H1 (cell line): ENCODE measurements around the gene CDK5RAP2. TPM values are rescaled to one million over a fixed set of nuclear protein-coding genes. Genes with fewer than 3 reads are reported as not detected.

ENCODE experiments used
- CTCF ChIA-PET: fragments of 300-600 bp; sonication (Branson Sonifier 250); formaldehyde crosslinking; loops from one replicate; lab custom pipeline; 2021; ENCODE audit not compliant: partially characterized antibody; lab: Charles Lee
- POLR2A ChIA-PET: fragments of 300-600 bp; sonication (Branson Sonifier 250); formaldehyde crosslinking; loops from one replicate; lab custom pipeline; 2021; ENCODE audit warnings: inconsistent platforms; ENCODE audit not compliant: partially characterized antibody; lab: Charles Lee
- DNase-seq, 2 experiments: peaks; one replicate each; pipeline versions ENCODE4 v3.0.0 to v3.0.0-alpha.2; 2010 to 2022; ENCODE audit warnings: low spot score in 2 of 2, low read depth in 1 of 2, mixed read lengths in 1 of 2
- FAIRE-seq: peaks from 2 replicates; lab custom pipeline; 2011; peaks lifted over from hg19 to GRCh38; lab: Jason Lieb, UNC
- H2AFZ ChIP-seq: 2 replicates; pipeline ENCODE4 v1.8.1; 2012; ENCODE audit warnings: low read length, inconsistent platforms
- H2AK5ac ChIP-seq: 2 replicates; pipeline ENCODE4 v1.6.1; 2013; ENCODE audit warnings: low read depth, low read length
- H2BK120ac ChIP-seq: replicated peaks from 2 replicates; pipeline ENCODE3; 2013; ENCODE audit warnings: low read depth, low read length, inconsistent platforms
- H2BK12ac ChIP-seq: 2 replicates; pipeline ENCODE4 v1.6.1; 2013; ENCODE audit warnings: low read depth, low read length
- H2BK15ac ChIP-seq: 2 replicates; pipeline ENCODE4 v1.6.1; 2013; ENCODE audit warnings: low read length
- H2BK20ac ChIP-seq: 2 replicates; pipeline ENCODE4 v1.6.1; 2013; ENCODE audit warnings: low read length
- H2BK5ac ChIP-seq: 2 replicates; pipeline ENCODE4 v1.6.1; 2013; ENCODE audit warnings: low read depth, low read length
- H3K14ac ChIP-seq: 2 replicates; pipeline ENCODE4 v1.6.1; 2013; ENCODE audit warnings: inconsistent platforms; ENCODE audit not compliant: insufficient read length
- H3K18ac ChIP-seq: 2 replicates; pipeline ENCODE4 v1.6.1; 2013; ENCODE audit warnings: low read length; ENCODE audit errors: extremely low read depth
- H3K23ac ChIP-seq: 2 replicates; pipeline ENCODE4 v1.6.1; 2013; ENCODE audit warnings: inconsistent platforms; ENCODE audit not compliant: insufficient read length
- H3K23me2 ChIP-seq: 2 replicates; pipeline ENCODE4 v1.6.1; 2013; ENCODE audit warnings: low read depth, low read length
- H3K27ac ChIP-seq: 2 replicates; pipeline ENCODE4 v1.6.1; 2011; ENCODE audit warnings: low read depth, low read length, inconsistent platforms
- H3K27me3 ChIP-seq, 4 experiments: replicated peaks in 1 of 4; 1 replicate in 1 of 4; 2 replicates in 3 of 4; pipeline versions ENCODE4 v1.6.1 to v1.8.1; 2011 to 2013; ENCODE audit warnings: low read length in 3 of 4, mild to moderate bottlenecking in 3 of 4, inconsistent platforms in 2 of 4, mixed read lengths in 2 of 4, moderate library complexity in 1 of 4; ENCODE audit not compliant: control insufficient read depth in 3 of 4, insufficient read depth in 3 of 4; ENCODE audit errors: extremely low read depth in 1 of 4
- H3K36me3 ChIP-seq, 4 experiments: 2 replicates each; pipeline versions ENCODE4 v1.6.1 to v1.8.1; 2011 to 2013; ENCODE audit warnings: mild to moderate bottlenecking in 4 of 4, low read length in 3 of 4, moderate library complexity in 2 of 4, control low read depth in 1 of 4, inconsistent platforms in 1 of 4; ENCODE audit not compliant: insufficient read depth in 4 of 4, control insufficient read depth in 2 of 4
- H3K4ac ChIP-seq: replicated peaks from 2 replicates; pipeline ENCODE3; 2013; ENCODE audit warnings: low read length, low read depth, mixed read lengths, inconsistent platforms; ENCODE audit not compliant: insufficient read length
- H3K4me1 ChIP-seq, 4 experiments: replicated peaks in 1 of 4; 1 replicate in 1 of 4; 2 replicates in 3 of 4; pipeline versions ENCODE4 v1.6.1 to v1.8.1; 2011 to 2013; ENCODE audit warnings: low read length in 3 of 4, inconsistent platforms in 2 of 4, mixed read lengths in 1 of 4; ENCODE audit not compliant: insufficient read depth in 4 of 4, control insufficient read depth in 3 of 4
- H3K4me2 ChIP-seq, 2 experiments: 2 replicates each; pipeline versions ENCODE4 v1.6.1 to v1.8.1; 2011 to 2013; ENCODE audit warnings: low read depth in 2 of 2, low read length in 2 of 2, control low read depth in 1 of 2, inconsistent platforms in 1 of 2, mild to moderate bottlenecking in 1 of 2; ENCODE audit not compliant: insufficient read depth in 1 of 2
- H3K4me3 ChIP-seq, 4 experiments: fragments of 200-600, 300-600 bp in 1 of 4; sonication (generic), shearing (Covaris generic), sonication (Bioruptor Twin) in 1 of 4; 2 replicates each; pipeline versions ENCODE4 v1.5.1 to v1.8.1; 2011 to 2016; ENCODE audit warnings: low read length in 4 of 4, low read depth in 3 of 4, control low read depth in 2 of 4, inconsistent platforms in 2 of 4, mild to moderate bottlenecking in 2 of 4, mixed read lengths in 1 of 4, moderate library complexity in 1 of 4; ENCODE audit not compliant: insufficient read depth in 2 of 4; ENCODE audit errors: extremely low read depth in 1 of 4
- H3K56ac ChIP-seq: replicated peaks from 2 replicates; pipeline ENCODE3; 2013; ENCODE audit warnings: low read depth, mild to moderate bottlenecking, mixed read lengths, low read length, inconsistent platforms; ENCODE audit not compliant: insufficient read length
- H3K79me1 ChIP-seq: 2 replicates; pipeline ENCODE4 v1.6.1; 2013; ENCODE audit warnings: low read depth, low read length, control low read depth
- H3K79me2 ChIP-seq, 2 experiments: 2 replicates each; pipeline versions ENCODE4 v1.6.1 to v1.8.1; 2012 to 2013; ENCODE audit warnings: low read length in 2 of 2, mild to moderate bottlenecking in 2 of 2, inconsistent platforms in 1 of 2; ENCODE audit not compliant: insufficient read depth in 2 of 2, control insufficient read depth in 1 of 2
- H3K9ac ChIP-seq, 4 experiments: replicated peaks in 1 of 4; 1 replicate in 1 of 4; 2 replicates in 3 of 4; pipeline versions ENCODE4 v1.6.1 to v1.8.1; 2011 to 2013; ENCODE audit warnings: low read depth in 3 of 4, low read length in 3 of 4, control low read depth in 2 of 4, mild to moderate bottlenecking in 2 of 4, moderate library complexity in 2 of 4, inconsistent platforms in 1 of 4; ENCODE audit errors: extremely low read depth in 1 of 4
- H3K9me3 ChIP-seq, 2 experiments: 2 replicates each; pipeline versions ENCODE4 v1.6.1 to v1.8.1; 2012 to 2013; ENCODE audit warnings: mild to moderate bottlenecking in 2 of 2, moderate library complexity in 2 of 2, control low read depth in 1 of 2, inconsistent platforms in 1 of 2, low read depth in 1 of 2, low read length in 1 of 2, mixed read lengths in 1 of 2; ENCODE audit not compliant: insufficient read depth in 2 of 2
- H4K20me1 ChIP-seq, 2 experiments: replicated peaks in 1 of 2; 2 replicates each; pipeline versions ENCODE3 to v1.8.1; 2011 to 2013; ENCODE audit warnings: inconsistent platforms in 2 of 2, low read length in 2 of 2, mild to moderate bottlenecking in 1 of 2; ENCODE audit not compliant: insufficient read depth in 2 of 2, control insufficient read depth in 1 of 2
- H4K5ac ChIP-seq: 2 replicates; pipeline ENCODE4 v1.6.1; 2013; ENCODE audit warnings: low read length, low read depth, mixed read lengths, inconsistent platforms; ENCODE audit not compliant: insufficient read length
- H4K8ac ChIP-seq: 2 replicates; pipeline ENCODE4 v1.8.0; 2013; ENCODE audit warnings: mild to moderate bottlenecking, moderate library complexity, low read length, inconsistent platforms; ENCODE audit not compliant: insufficient read depth; ENCODE audit errors: extremely low read depth
- H4K91ac ChIP-seq: replicated peaks from 2 replicates; pipeline ENCODE3; 2013; ENCODE audit warnings: low read length, mixed read lengths, inconsistent platforms; ENCODE audit not compliant: insufficient read length
- BACH1 ChIP-seq: IDR thresholded peaks from 2 replicates; pipeline ENCODE4 v1.6.1; 2012; ENCODE audit warnings: low read length, improper control_type of control experiment
- CBX8 ChIP-seq: fragments of 300-800, 300-1000 bp; sonication (generic); IDR thresholded peaks from 2 replicates; pipeline ENCODE4 v1.7.1; 2016; ENCODE audit warnings: low read depth, low read length, borderline replicate concordance
- CTBP2 ChIP-seq: IDR thresholded peaks from 2 replicates; pipeline ENCODE4 v1.7.0; 2011; ENCODE audit warnings: borderline replicate concordance, mild to moderate bottlenecking, moderate library complexity, mixed read lengths, low read length; ENCODE audit not compliant: insufficient read depth, insufficient read length
- SIN3A ChIP-seq, 2 experiments: IDR thresholded peaks in 1 of 2; conservative IDR thresholded peaks in 1 of 2; 2 replicates each; pipeline ENCODE4 v1.6.1; 2011 to 2012; ENCODE audit warnings: low read length in 2 of 2, improper control_type of control experiment in 1 of 2, low read depth in 1 of 2, mild to moderate bottlenecking in 1 of 2
- TBP ChIP-seq: IDR thresholded peaks from 2 replicates; pipeline ENCODE4 v1.6.1; 2011; ENCODE audit warnings: low read depth, low read length, improper control_type of control experiment
- WGBS, 2 experiments: shearing (Covaris generic) in 1 of 2; methylation state at CpG; one replicate each; pipeline versions ENCODE4 v1.1.6 to v1.1.7; 2013 to 2015; ENCODE audit warnings: low lambda C conversion rate in 2 of 2, mixed read lengths in 2 of 2, inconsistent platforms in 1 of 2, low coverage in 1 of 2, missing lambda C conversion rate in 1 of 2; ENCODE audit not compliant: insufficient replicate concordance in 2 of 2, insufficient coverage in 1 of 2, insufficient read length in 1 of 2; ENCODE audit errors: extremely low coverage in 1 of 2, missing lambda C conversion rate in 1 of 2; 5-methylcytosine and 5-hydroxymethylcytosine counted together
- polyA plus RNA-seq, 7 experiments: library from polyadenylated mRNA; depleted of rRNA in 3 of 7; stranded (reverse) in 5 of 7; unstranded in 2 of 7; fragments of >200 nt in 5 of 7; fragments of 200-250 nt in 2 of 7; gene quantifications; 1 replicate in 5 of 7; 2 replicates in 1 of 7; 4 replicates in 1 of 7; pipeline versions ENCODE4 v1.2.1 to v1.2.3, GENCODE V29; 2011 to 2013; ENCODE audit warnings: missing spikeins in 2 of 7, mixed read lengths in 2 of 7
- total RNA-seq: library from RNA; stranded (reverse); fragmentation: NEBNext Ultra II Directional; extraction: Animal tissue kit (Norgen Biotek cat#: 25700); gene quantifications from 2 replicates; pipeline ENCODE4 v1.2.1, GENCODE V29; 2021

The CDK5RAP2 gene
- total and polyA plus RNA-seq, 2 of the 8 experiments (the other 6 are each of a cell fraction or from before 2014, with no cell fraction given) = 19.8 to 49.4 TPM

GRCh38 chr9:120408680-120409258, 171.2 kb downstream of the CDK5RAP2 start:
- TF ChIP-seq CBX8 (no peak), BACH1 (no peak), SIN3A (conservative IDR thresholded peaks at IDR 0.05 in 1 of 2, IDR thresholded peaks at IDR 0.05 in 1 of 2; ENCODE audit: low read depth in 1 of 2, low read length in 2 of 2) (no peak), TBP (no peak), CTBP2 (no peak)
- H3K14ac ChIP-seq = no peak overlapping the region
- H2BK120ac ChIP-seq = no peak overlapping the region
- no peak overlapping the region for H2BK12ac ChIP-seq
- H3K27me3 ChIP-seq = no peaks in the 10 kb centered on the region
- no peak overlapping the region for H4K5ac ChIP-seq
- no peak overlapping the region for H2BK15ac ChIP-seq
- no peaks in the 10 kb centered on the region for H3K79me2 ChIP-seq
- H4K20me1 ChIP-seq = no peaks in the 10 kb centered on the region
- H4K8ac ChIP-seq = no peak overlapping the region
- POLR2A ChIA-PET = no interaction called here
- H3K79me1 ChIP-seq = no peaks in the 10 kb centered on the region
- peaks cover 5 to 18% (median 14%) of the 10 kb centered on the region in 4 experiments; a peak in 6 of 7 replicates for H3K4me1 ChIP-seq
- H3K36me3 ChIP-seq = peaks cover 3 to 62% (median 29%) of the 10 kb centered on the region in 4 experiments
- no peak overlapping the region for H3K4me3 ChIP-seq
- H3K18ac ChIP-seq = no peak overlapping the region
- no peak overlapping the region for H2BK5ac ChIP-seq
- no peak overlapping the region for H2AK5ac ChIP-seq
- WGBS, 2 experiments = 89% methylated on average over 14 of the region's 14 CpGs; no CpG with 5 or more reads in 1 of the 2 experiments
- H3K4me2 ChIP-seq = no peak overlapping the region
- DNase-seq = peak in 1 of 2 experiments; percentile 23
- no peak overlapping the region for H3K56ac ChIP-seq
- H3K4ac ChIP-seq = no peak overlapping the region
- H2BK20ac ChIP-seq = no peak overlapping the region
- H3K23ac ChIP-seq = no peak overlapping the region
- H3K27ac ChIP-seq = no peak overlapping the region
- H4K91ac ChIP-seq = no peak overlapping the region
- no peak overlapping the region; a peak in 1 of 7 replicates for H3K9ac ChIP-seq
- H2AFZ ChIP-seq = no peak overlapping the region
- 0 out of 2 replicates have a peak, but pooled peaks cover 1% of the 10 kb centered on the region for H3K23me2 ChIP-seq
- H3K9me3 ChIP-seq = no peaks in the 10 kb centered on the region
- CTCF ChIA-PET = interaction anchor here (0.7 to 1.8 kb wide), 6 partner anchors 21 to 124 kb away, joined by 3 to 6 read pairs (median 3); no protein-coding TSS in a partner anchor
- no peak for FAIRE-seq
